NCI-H1436 (cell line): ENCODE data around the gene LRRC31.

Experiments used
- DNase-seq: peaks from one replicate; lab custom pipeline; 2025; lab: John Stamatoyannopoulos, UW

The LRRC31 gene

DNA sequence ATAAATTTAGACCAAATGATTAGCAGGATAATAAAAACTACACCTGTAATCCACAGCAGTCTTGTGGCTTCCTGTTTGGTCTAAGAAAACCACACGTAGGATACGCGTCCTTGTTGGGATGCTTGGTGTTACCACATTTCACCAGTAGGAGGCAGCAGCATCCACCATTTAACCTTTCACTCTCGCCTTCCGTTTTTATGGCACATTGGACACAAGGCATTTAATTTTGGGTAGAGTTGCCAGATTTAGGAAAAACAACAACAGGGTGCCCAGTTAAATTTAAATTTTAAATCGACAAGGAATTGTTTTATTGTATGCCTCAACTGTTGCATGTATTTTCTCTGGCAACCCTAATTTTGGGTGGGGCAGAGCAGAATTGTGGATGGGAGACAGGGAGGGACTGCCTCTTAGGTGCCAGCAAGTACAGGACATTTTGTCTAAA, 6.3 kb downstream of the LRRC31 start:
- DNase-seq: peak; percentile 58

DNA sequence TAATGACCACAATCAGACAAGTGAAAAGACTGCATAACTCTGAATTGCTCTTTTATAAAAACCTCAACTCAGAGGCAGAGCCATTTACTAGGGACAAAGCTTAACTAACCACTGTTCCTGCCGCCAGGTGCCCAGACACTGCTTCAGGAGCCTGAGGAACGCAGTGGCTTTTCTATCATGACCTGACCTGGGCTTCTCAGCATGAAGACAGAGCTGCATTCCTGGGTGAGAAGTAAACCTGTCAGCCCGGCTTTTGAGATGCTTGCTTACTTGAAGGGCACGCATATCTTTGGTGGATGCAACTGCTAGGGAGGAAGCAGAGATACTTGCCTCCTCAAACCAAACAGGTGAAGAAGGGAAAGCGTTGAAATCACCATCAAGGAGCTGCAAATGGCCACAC, 7.9 kb downstream of the LRRC31 start:
- DNase-seq: no peak

DNA sequence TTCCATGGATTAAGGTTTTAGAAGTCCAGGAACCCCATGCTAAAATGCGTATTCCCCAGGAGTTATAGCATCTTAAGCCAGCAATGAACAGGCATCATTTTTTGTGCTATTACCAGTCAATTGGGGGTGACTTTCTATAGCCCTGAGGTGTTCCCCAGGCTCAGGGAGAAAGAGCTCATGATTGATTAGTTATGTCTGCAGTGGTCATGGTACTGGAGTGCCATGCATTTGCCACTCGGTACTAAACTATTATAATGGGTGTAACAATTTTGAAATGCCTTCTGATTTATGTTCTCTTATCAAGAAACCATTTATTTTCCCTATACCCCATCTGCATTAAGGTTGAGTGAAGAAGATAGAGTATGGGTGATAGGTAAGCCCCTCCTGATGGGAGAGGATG, 11.9 kb downstream of the LRRC31 start:
- DNase-seq: no peak

DNA sequence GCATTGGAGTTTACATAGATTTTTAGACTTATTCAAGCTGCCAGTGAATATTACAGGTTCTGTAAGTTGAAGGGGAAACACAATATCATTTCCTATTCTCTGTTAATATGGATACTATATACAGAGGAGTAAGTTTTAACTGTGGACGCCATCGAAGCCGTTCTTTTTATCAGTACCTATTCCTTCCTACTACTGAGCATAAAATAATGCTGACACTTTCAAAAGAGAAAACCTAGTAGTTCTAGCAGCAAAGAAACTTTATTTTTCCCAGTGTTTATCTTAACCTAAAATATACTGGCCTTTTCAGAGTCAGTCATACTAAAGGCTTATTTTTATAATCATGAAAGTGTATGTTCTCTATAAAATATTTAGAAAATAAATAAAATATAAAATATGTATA, 14.2 kb downstream of the LRRC31 start:
- no peak for DNase-seq

DNA sequence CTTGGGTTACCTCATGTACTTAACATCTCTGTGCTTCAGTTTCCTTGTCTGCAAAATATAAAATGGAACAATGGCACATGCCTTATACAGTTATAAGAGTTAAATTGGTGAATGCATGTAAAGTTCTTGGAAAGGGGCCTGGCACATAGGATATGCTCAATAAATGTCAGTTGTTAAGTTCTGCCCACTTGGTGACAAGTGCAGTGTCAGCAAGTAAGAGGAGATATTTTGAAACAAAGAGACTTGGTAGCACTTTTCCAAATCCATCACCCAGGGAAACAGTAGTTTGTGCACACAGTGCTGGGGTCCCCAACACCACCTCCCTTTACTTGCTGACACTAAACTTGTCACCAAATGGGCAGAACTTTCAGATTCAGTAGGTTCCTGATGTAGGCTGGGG, 19.1 kb downstream of the LRRC31 start:
- no peak for DNase-seq

DNA sequence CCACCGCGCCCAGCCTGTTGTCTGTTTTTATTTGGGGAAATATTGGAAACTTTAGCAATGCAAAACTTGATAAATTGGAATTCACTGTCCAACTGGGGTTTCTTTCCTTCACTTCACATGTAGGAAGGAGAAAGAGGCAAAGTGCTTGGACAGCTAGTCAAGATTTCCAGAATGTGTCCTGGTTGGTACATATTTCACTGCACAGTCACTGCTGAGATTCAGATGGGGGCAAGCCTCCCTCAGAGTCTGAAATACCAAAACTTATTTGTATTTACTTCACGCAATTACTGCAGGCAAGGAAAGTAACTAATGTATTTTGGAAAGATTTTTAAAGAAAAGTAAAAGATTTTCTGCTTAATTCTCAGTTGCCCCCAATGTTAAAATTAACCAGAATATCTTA, 21.0 kb downstream of the LRRC31 start:
- no peak for DNase-seq

DNA sequence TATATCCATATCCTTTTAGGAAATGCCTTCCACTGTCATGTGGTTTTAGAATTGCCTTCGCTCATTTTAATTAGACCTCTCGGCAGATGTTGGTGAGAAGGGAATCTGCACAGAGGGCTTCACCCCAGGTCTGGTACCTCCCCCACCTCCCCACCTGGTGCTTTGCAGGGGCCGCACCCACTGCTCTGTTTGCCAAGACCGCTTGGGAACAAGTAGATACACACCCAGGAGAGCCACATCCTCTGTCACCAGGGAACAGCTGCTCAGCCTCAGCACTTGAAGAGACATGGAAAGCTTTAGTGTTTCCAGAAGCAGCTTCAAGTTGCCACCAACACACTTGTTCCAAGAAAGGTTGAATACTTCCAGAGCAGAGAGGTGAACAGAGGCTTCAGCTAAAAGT, 21.8 kb downstream of the LRRC31 start:
- peak; percentile 12 for DNase-seq

DNA sequence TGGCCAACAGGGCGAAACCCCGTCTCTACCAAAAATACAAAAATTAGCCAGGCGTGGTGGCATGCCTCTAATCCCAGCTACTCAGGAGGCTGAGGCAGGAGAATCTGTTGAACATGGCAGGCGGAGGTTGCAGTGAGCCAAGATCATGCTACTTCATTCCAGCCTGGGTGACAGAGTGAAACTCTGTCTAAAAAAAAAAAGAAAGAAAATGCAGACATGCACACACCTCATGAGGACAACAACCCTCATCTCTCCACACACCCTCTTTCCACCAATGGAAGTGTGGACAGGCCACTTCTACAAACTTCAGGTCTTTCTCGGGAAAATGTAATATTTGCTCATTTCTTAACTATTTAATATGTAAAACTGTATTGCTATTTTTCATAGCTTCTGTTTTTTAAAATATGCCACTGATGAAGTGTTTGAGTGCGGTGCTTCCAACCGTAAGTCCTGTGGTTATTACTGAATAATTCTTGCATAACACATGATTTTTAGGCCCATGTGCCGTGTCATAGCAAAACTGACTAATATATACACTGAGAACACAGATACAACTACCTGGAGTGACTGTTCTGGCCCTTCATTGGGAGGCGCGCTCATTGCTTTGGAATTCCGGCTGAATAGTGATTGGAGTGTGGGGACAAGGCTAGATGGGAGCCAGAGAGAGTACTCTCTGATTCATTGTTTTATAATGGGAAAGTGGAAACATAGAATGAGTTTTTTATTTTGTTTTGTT, 23.1 kb downstream of the LRRC31 start:
- DNase-seq: no peak

DNA sequence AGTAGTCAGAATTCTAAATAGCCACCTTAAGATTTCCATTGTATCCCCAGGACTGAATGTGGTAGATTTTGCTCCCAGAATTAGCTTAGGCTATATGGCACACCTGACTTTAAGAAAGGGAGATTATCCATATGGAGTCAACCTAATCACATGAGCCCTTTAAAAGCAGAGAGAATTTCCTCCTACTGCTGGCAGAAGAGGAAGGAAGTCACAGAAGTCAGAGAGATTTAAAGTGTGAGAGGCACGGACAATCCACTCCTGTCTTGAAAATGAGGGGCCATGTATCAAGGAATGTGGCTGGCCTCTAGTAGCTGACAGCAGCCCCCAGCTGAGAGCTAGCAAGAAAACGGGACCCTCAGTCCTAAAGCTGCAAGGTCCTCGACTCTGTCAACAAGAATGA, 26.8 kb downstream of the LRRC31 start:
- DNase-seq: no peak

DNA sequence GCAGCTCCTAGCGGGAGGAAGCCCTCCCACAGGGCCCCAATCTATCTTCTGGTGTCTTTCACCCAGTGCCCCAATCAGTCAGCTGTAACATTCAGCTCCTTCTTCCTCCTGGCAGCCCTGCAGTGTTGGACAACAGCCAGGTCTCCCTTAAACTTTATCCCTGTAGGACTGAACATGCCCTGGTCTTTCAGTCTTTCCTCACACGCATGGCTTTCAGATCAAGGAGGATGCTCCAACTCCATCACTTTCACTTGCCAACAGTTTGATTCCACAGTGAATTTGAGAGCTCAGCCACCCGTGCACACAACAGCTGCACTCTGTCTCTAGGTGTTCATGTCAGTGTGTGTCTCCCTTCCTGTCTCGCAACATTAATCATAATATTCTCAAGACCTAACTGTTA, 28.6 kb downstream of the LRRC31 start:
- no peak for DNase-seq

DNA sequence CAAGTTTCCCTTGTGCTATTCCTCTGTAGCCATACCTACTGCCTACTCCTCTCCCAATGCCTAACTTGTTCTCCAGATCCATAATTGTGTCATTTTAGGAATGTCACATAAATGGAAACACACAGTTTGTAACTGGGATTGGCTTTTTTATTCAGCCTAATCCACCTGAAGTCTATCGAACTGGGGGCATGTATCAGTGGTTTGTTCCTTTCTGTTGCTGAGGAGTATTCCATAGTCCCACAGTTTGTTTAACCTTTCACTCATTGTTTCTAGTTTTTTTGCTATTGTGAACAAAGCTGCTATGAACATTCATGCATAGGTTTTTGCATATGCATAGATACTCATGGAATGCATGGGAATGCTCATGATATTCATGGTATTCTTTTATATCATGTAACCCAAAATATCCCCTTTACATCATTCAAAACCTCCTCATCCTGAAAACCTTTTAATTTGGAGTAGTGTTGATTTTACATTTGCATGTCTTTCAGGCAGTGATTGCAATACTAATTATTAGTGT, 31.2 kb downstream of the LRRC31 start:
- no peak for DNase-seq

DNA sequence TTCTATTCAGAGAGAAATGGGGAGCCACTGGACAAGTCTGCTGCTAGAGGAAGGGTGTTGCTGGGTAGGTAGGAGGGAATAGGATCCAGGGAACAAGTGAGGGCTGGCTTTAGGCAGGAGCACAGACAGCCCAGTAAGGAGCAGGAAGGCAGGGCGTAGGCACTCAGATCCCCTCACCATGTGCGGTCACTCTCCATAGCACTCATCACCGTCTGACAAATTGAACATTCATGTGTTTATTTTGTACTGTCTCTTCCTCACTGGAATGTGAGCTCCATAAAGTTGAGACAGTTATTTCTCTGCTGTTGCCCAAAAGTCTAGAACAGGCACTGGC, 32.8 kb downstream of the LRRC31 start:
- DNase-seq: no peak

DNA sequence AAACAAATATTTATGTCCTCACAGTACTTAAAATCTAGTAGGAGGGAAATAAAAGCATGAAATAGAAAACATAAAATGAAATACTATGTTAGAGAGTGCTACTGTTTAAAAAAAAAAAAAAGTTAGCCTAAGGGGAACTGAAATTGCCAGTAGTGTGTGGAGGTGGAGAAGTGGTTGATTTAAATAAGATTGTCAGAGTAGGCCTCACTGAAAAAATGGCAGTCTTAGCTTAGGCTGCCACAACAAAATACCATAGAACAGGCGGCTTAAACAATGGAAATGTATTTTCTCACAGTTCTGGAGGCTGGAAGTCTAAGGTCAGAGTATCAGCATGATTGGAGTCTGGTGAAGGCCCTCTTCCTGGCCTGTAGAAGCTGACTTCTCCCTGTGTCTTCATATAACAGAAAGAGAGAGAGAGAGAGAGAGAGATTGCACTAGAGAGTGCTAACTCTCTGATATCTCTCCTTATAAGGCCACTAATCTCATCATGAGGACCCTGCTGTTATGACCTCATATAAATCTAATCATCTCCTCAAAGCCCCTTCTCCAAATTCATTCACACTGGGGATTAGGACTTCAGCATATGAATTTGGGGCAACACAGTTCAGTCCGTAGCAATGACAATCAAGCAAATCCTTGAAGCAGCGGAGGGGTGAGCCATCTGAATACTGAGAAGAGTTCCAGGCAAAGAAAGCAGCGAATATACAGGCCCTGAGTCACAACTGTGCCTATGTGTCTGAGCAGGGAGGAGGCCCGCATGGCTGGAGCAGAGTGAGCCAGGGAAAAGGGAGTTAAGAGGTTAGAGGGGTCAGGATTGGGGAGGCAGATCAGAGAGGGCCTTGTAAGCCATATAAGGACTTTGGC, 33.4 kb downstream of the LRRC31 start:
- DNase-seq: no peak

DNA sequence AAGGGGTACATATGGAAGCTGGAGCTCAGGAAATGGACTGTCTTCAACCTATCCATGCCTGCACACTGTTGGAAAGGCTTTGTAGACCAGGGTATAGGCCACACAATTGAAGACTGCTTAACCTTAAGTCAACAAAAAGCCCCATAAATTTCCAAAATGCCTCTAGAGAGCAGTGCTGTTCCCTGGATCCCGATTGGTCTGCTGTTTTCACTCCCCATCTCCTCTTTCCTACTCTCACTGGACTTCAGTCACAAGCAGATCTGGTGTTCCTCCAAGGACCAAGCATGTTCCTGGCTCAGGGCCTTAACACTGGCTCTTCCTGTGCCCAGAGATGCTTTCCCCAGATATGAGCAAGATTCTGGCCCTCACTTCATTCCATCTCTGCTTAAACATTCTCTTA, 34.2 kb downstream of the LRRC31 start:
- no peak for DNase-seq

DNA sequence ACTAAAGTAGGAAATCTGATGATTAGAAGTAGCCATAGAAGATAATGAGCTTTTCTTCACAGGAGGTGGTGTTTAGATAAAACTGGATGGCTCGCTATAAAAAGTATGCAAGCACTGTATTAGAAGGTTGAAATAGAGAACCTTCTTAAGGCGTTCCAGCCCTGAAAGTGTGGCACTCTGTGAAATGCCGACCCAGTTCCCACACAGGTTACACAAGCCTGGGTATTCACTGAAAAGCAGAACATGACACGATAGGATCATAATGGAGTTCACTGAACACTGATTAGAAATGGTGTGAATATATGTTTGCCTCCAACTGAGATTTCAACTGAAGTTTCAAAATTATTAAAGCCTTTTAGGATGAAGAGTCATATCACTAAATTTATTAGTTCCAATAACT, 42.0 kb downstream of the LRRC31 start:
- DNase-seq: no peak

DNA sequence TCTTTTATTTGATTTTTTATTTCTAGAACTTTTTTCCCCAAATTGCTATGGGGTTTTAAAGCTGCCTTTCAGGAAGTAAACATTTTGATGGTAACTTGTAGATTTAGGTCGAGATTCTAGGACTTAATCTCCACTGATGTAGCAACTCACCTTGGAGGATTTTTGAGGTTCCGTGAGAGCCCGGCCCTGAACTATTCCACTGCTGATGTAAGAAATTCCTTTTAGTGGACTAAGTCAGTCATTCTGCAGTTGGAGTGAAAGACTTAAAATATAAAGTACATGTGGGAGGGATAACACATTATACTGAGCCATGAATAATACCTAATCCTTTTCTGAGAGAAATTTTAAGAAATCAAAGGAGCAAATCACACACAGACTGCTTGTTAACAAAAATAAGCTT, 44.4 kb downstream of the LRRC31 start:
- no peak for DNase-seq

DNA sequence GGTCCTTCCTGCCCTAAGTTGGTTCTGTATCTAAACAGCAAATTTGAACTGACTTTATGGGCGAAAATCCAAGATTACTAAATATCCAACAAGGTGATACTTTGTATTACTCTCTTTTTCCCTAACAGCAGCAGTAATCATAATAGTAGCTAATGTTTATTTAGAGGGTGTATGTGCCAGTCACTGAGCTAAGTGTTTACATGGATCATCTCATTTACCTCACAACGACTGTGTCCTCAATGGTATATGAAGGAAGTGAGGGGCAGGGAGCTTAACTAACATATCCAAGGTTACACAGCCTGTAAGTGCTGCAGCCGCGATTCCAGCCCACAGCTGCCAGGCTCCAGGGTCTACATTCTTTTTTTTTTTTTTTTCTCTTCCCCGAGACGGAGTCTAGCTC, 46.8 kb downstream of the LRRC31 start:
- no peak for DNase-seq

DNA sequence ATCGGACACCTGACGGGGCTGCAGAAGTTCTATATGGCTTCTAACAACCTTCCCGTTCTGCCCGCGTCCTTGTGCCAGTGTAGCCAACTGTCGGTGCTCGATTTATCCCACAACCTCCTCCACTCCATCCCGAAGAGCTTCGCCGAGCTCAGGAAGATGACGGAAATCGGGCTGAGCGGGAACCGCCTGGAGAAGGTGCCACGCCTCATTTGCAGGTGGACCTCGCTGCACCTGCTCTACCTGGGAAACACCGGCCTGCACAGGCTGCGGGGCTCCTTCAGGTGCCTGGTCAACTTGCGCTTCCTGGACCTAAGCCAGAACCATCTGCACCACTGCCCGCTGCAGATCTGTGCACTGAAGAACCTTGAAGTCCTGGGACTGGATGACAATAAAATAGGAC, 47.2 kb downstream of the LRRC31 start:
- DNase-seq: no peak

DNA sequence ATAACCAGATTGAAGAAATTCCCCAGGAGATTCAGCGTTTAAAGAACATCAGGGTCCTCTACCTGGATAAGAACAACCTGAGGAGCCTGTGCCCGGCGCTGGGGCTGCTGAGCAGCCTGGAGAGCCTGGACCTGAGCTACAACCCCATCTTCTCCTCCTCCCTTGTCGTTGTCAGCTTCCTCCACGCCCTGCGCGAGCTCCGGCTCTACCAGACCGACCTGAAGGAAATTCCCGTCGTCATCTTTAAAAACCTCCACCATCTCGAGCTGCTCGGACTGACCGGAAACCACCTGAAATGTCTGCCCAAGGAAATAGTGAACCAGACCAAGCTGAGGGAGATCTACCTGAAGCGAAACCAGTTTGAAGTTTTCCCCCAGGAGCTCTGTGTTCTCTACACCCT, 47.6 kb downstream of the LRRC31 start:
- DNase-seq: no peak

DNA sequence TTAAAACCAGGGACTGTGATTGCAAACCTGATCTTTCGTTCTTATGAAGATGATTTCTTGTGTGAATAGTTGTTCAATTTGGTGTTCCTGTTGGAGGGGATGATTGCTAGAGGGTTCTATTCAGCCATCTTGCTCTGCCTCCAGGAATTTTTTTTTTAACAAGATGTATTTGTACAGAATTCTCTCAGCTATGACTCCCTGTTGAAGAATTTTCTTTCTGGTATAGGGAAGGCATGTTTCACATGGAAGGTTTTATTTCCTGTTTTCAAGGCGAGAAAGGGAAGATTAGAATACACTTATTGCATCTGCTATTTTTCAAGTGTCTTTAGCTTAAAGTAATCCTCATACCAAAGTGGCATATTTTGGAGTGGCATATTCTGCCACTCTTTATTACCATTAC, 51.4 kb downstream of the LRRC31 start:
- no peak for DNase-seq

DNA sequence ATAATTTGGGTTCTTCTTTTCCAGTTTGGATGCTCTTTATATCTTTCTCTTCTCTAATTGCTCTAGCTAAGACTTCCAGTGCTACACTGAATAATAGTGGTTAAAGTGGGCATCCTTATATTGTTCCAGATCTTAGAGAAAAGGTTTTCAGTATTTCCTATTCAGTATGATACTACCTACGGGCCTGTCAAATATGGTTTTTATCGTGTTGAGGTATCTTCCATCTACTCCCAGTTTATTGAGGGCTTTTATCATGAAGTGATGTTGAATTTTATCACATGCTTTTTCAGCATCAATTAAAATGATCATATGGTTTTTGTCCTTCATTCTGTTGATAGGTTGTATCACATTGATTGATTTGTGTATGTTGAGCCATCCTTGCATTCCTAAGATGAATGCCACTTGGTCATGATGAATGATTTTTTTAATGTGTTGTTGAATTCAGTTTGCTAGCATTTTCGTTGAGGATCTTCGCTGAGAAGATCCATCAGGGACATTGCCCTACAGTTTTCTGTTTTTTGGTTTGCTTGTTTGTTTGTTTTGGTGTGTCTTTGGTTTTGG, 54.1 kb downstream of the LRRC31 start:
- DNase-seq: no peak

DNA sequence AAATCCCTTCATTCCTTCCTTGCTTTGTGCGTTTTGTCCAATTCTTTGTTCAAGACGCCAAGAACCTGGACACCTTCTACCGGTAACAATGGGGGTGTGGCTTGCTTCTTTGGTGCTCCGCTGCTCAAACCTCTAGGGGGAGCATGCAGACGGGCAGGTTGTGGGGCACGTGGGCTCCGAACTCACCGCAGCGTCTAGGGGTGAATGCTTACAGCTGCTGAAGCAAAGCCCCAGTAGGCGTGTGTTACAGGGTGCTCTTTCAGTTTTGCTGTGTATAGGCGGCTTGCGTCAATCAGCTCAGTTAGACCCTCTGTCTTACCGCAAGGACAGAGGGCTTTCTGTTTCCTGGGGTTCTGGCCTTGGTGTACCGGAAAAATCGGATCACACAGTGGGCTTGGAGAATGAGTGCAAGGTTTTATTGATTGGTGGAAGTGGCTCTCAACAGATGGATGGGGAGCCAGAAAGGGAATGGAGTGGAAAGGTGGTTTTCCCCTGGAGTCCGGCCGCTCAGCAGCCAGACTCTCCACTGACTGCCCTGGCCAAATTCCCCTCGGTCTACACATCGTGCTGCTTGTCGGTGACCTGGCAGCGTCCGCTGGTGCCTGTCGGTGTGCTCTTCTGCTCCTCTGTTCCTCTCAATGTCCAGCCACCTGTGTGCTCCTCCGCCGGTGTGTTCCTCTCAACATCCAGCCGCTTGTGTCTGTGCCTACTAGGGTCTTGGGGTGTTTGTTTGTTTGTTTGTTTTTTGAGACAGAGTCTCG, 55.8 kb downstream of the LRRC31 start:
- DNase-seq: peak; percentile 86
